ENCODE measurements around the gene LY9.

The LY9 gene

GRCh38 chr1:160814316-160814715, 18.3 kb downstream of the LY9 start:
- POLR2A ChIA-PET (ENCODE audit: low non-redundant PET): no interaction called here
- no peak overlapping the region for H3K27ac ChIP-seq
- no peak for TF ChIP-seq CTCF (conservative IDR thresholded peaks at IDR 0.05; ENCODE audit: low read depth)
- DNase-seq (ENCODE audit: low spot score): no peak
- CTCF ChIA-PET: no interaction called here

- no peak for DNase-seq (ENCODE audit: low spot score)
- ChIA-PET POLR2A (ENCODE audit: low non-redundant PET) (no interaction called here), CTCF (no interaction called here)
- H3K27ac ChIP-seq: no peak overlapping the region
- no peak for TF ChIP-seq CTCF (conservative IDR thresholded peaks at IDR 0.05; ENCODE audit: low read depth)
Observed at GRCh38 chr1:160814856-160815255, 18.9 kb downstream of the LY9 start.

GRCh38 chr1:160818207-160818937, 22.4 kb downstream of the LY9 start:
- DNase-seq (ENCODE audit: low spot score): no peak
- no peak overlapping the region for H3K27ac ChIP-seq
- POLR2A ChIA-PET (ENCODE audit: low non-redundant PET): no interaction called here
- no peak for TF ChIP-seq CTCF (conservative IDR thresholded peaks at IDR 0.05; ENCODE audit: low read depth)
- CTCF ChIA-PET: no interaction called here

GRCh38 chr1:160819186-160819585, 23.2 kb downstream of the LY9 start:
- POLR2A ChIA-PET (ENCODE audit: low non-redundant PET): no interaction called here
- TF ChIP-seq CTCF (conservative IDR thresholded peaks at IDR 0.05; ENCODE audit: low read depth): no peak
- no peak overlapping the region for H3K27ac ChIP-seq
- CTCF ChIA-PET: no interaction called here
- DNase-seq (ENCODE audit: low spot score): no peak

GRCh38 chr1:160821627-160822026, 25.7 kb downstream of the LY9 start:
- H3K27ac ChIP-seq: no peak overlapping the region
- ChIA-PET CTCF (interaction anchor here (0.6 kb wide), 1 partner anchor 140 kb away, joined by 3 read pairs; no protein-coding TSS in a partner anchor), POLR2A (ENCODE audit: low non-redundant PET) (no interaction called here)
- no peak for DNase-seq (ENCODE audit: low spot score)
- no peak for TF ChIP-seq CTCF (conservative IDR thresholded peaks at IDR 0.05; ENCODE audit: low read depth)

GRCh38 chr1:160823296-160823695, 27.3 kb downstream of the LY9 start:
- CTCF ChIA-PET: interaction anchor here (0.8 kb wide), 1 partner anchor 11 kb away, joined by 4 read pairs; no protein-coding TSS in a partner anchor
- no peak for DNase-seq (ENCODE audit: low spot score)
- POLR2A ChIA-PET (ENCODE audit: low non-redundant PET): no interaction called here
- H3K27ac ChIP-seq: no peak overlapping the region
- TF ChIP-seq CTCF (conservative IDR thresholded peaks at IDR 0.05; ENCODE audit: low read depth): no peak
